Activated CD4-positive, alpha-beta T cell treated with anti-CD3 and anti-CD28 coated beads, Interleukin-2, amount 50 U/mL, for 24 hours (primary cell): Measurements from ENCODE around the gene SMURF1.

Experiments
- DNase-seq, 2 donors: peaks; one replicate each; pipeline ENCODE4 v3.0.0-alpha.2; 2020; ENCODE audit warnings: low read depth in 1 of 2, low spot score in 1 of 2

The SMURF1 gene

GRCh38 chr7:99030951-99031350 lies 113.0 kb downstream of the SMURF1 start:
- DNase-seq = no peak

- no peak for DNase-seq
Measured at GRCh38 chr7:99030457-99030856, 113.5 kb downstream of the SMURF1 start.

GRCh38 chr7:99029466-99030435 lies 114.2 kb downstream of the SMURF1 start:
- no peak for DNase-seq

GRCh38 chr7:99028261-99028973 lies 115.5 kb downstream of the SMURF1 start:
- DNase-seq = no peak

- no peak for DNase-seq
Measured at GRCh38 chr7:99027841-99028240, 116.1 kb downstream of the SMURF1 start.

- DNase-seq = no peak
Measured at GRCh38 chr7:99027241-99027640, 116.7 kb downstream of the SMURF1 start.

GRCh38 chr7:99024066-99024465 lies 119.8 kb downstream of the SMURF1 start:
- no peak for DNase-seq

GRCh38 chr7:99021941-99022560 lies 121.9 kb downstream of the SMURF1 start:
- no peak for DNase-seq

- no peak for DNase-seq
Measured at GRCh38 chr7:99020413-99020715, 123.5 kb downstream of the SMURF1 start.

- no peak for DNase-seq
Measured at GRCh38 chr7:99019523-99020412, 124.1 kb downstream of the SMURF1 start.

GRCh38 chr7:99016196-99016595 lies 127.7 kb downstream of the SMURF1 start:
- DNase-seq = no peak

GRCh38 chr7:99014113-99014985 lies 129.6 kb downstream of the SMURF1 start:
- DNase-seq = no peak

GRCh38 chr7:99013266-99014112 lies 130.4 kb downstream of the SMURF1 start:
- no peak for DNase-seq

GRCh38 chr7:99012722-99013121 lies 131.2 kb downstream of the SMURF1 start:
- DNase-seq = no peak

GRCh38 chr7:99011706-99012404 lies 132.1 kb downstream of the SMURF1 start:
- DNase-seq = no peak

- DNase-seq = no peak
Measured at GRCh38 chr7:99011341-99011705, 132.6 kb downstream of the SMURF1 start.

- no peak for DNase-seq
Measured at GRCh38 chr7:99010281-99010680, 133.6 kb downstream of the SMURF1 start.

GRCh38 chr7:99008921-99009530 lies 134.9 kb downstream of the SMURF1 start:
- no peak for DNase-seq
